ENCODE data around the gene GALNT2. TPM values are rescaled to one million over a fixed set of nuclear protein-coding genes. Genes with fewer than 3 reads are reported as not detected.

Gene GALNT2
- total and polyA plus RNA-seq, 2 experiments from 2014 or later, result 17.8 to 48.3 TPM

DNA sequence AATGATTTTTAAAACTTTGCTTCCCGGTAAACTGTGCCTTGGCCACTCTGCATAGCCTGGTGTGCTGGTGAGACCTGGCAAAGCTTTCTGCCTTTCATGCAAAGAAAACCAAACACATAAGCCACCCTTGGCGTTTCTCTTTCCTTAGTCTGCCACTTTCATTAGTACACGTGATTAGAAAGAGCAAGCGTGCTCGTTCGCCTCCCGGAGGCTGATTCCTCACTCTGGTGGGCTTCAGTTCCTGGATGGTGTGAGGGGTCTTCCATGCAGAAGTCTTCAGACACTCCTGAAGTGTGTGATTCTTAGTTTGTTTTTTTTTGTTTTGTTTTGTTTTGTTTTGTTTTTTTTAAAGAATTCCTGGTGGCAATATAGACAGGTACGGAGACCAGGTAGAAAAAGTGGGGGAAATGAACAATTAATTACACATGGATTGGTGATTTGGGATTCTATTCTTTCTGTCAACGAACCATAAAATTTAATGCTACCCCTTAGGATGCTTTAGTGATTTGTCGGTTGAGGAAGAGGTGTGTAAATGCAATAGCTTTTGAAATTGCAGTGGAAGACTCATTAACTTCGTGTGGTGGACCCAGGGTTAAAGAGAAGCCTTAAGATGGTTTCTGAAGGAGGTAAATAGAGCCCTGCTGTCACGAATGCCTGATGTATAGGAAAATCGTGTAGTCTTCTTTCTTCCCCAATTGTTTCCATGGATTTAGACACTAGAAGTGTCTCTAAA is 2.1 kb downstream of the GALNT2 start:
- peaks cover 21% of the 10 kb centered on the region for H4K20me1 ChIP-seq (replicated peaks; ENCODE audit: insufficient read depth)
- no peaks in the 10 kb centered on the region for H3K9me2 ChIP-seq (ENCODE audit: insufficient read depth)
- H3K79me2 ChIP-seq (replicated peaks; ENCODE audit: insufficient read depth), result peaks cover 61% of the 10 kb centered on the region
- peak overlapping the region; percentile 97 for H3K4me3 ChIP-seq
- H3K27me3 ChIP-seq (ENCODE audit: insufficient read depth), result peaks cover 18% of the 10 kb centered on the region
- peak overlapping the region; percentile 87 for H3K4me3 Mint-ChIP-seq
- H3K27ac ChIP-seq (ENCODE audit: low read depth), result no peak overlapping the region
- peaks cover 53% of the 10 kb centered on the region for H3K4me1 Mint-ChIP-seq
- TF ChIP-seq, protein P1, sequence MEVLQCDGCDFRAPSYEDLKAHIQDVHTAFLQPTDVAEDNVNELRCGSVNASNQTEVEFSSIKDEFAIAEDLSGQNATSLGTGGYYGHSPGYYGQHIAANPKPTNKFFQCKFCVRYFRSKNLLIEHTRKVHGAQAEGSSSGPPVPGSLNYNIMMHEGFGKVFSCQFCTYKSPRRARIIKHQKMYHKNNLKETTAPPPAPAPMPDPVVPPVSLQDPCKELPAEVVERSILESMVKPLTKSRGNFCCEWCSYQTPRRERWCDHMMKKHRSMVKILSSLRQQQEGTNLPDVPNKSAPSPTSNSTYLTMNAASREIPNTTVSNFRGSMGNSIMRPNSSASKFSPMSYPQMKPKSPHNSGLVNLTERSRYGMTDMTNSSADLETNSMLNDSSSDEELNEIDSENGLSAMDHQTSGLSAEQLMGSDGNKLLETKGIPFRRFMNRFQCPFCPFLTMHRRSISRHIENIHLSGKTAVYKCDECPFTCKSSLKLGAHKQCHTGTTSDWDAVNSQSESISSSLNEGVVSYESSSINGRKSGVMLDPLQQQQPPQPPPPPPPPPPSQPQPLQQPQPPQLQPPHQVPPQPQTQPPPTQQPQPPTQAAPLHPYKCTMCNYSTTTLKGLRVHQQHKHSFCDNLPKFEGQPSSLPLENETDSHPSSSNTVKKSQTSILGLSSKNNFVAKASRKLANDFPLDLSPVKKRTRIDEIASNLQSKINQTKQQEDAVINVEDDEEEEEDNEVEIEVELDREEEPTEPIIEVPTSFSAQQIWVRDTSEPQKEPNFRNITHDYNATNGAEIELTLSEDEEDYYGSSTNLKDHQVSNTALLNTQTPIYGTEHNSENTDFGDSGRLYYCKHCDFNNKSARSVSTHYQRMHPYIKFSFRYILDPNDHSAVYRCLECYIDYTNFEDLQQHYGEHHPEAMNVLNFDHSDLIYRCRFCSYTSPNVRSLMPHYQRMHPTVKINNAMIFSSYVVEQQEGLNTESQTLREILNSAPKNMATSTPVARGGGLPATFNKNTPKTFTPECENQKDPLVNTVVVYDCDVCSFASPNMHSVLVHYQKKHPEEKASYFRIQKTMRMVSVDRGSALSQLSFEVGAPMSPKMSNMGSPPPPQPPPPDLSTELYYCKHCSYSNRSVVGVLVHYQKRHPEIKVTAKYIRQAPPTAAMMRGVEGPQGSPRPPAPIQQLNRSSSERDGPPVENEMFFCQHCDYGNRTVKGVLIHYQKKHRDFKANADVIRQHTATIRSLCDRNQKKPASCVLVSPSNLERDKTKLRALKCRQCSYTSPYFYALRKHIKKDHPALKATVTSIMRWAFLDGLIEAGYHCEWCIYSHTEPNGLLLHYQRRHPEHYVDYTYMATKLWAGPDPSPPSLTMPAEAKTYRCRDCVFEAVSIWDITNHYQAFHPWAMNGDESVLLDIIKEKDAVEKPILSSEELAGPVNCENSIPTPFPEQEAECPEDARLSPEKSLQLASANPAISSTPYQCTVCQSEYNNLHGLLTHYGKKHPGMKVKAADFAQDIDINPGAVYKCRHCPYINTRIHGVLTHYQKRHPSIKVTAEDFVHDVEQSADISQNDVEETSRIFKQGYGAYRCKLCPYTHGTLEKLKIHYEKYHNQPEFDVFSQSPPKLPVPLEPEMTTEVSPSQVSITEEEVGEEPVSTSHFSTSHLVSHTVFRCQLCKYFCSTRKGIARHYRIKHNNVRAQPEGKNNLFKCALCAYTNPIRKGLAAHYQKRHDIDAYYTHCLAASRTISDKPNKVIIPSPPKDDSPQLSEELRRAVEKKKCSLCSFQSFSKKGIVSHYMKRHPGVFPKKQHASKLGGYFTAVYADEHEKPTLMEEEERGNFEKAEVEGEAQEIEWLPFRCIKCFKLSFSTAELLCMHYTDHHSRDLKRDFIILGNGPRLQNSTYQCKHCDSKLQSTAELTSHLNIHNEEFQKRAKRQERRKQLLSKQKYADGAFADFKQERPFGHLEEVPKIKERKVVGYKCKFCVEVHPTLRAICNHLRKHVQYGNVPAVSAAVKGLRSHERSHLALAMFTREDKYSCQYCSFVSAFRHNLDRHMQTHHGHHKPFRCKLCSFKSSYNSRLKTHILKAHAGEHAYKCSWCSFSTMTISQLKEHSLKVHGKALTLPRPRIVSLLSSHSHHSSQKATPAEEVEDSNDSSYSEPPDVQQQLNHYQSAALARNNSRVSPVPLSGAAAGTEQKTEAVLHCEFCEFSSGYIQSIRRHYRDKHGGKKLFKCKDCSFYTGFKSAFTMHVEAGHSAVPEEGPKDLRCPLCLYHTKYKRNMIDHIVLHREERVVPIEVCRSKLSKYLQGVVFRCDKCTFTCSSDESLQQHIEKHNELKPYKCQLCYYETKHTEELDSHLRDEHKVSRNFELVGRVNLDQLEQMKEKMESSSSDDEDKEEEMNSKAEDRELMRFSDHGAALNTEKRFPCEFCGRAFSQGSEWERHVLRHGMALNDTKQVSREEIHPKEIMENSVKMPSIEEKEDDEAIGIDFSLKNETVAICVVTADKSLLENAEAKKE (CRISPR knock-in tag; IDR thresholded peaks at IDR 0.05), result no peak
- TF ChIP-seq EZH2phosphoT487 (IDR thresholded peaks at IDR 0.05; ENCODE audit: unreplicated experiment) (no peak), STAT1 (IDR thresholded peaks at IDR 0.05; ENCODE audit: unreplicated experiment) (no peak), CREB1 (CRISPR knock-in tag; IDR thresholded peaks at IDR 0.05; ENCODE audit: low read depth) (no peak)
- peaks cover 22% of the 10 kb centered on the region for H3K4me1 ChIP-seq (ENCODE audit: insufficient read depth)
- peaks cover 13% of the 10 kb centered on the region for H3K27me3 Mint-ChIP-seq (ENCODE audit: insufficient read depth, low read depth, poor library complexity)
- H2AFZ ChIP-seq, result no peak overlapping the region
- H3F3A ChIP-seq (replicated peaks; ENCODE audit: low read depth), result no peaks in the 10 kb centered on the region
- H3K36me3 Mint-ChIP-seq (ENCODE audit: low read depth), result no peaks in the 10 kb centered on the region; the same call in 2 of the 3 replicates
- no peaks in the 10 kb centered on the region for H3K36me3 ChIP-seq (ENCODE audit: insufficient read depth)
- H3K9me3 Mint-ChIP-seq, result no peaks in the 10 kb centered on the region; the same call in 2 of the 3 replicates
- DNase-seq (ENCODE audit: low spot score) (no peak), ATAC-seq (no peak)
- H3K27ac Mint-ChIP-seq, result no peak overlapping the region
- H3K4me2 ChIP-seq, result peak overlapping the region; percentile 98

- Histone ChIP-seq H3K79me2 (replicated peaks; ENCODE audit: insufficient read depth) (peaks cover 68% of the 10 kb centered on the region), H3K27ac (ENCODE audit: low read depth) (no peak overlapping the region), H4K20me1 (replicated peaks; ENCODE audit: insufficient read depth) (peaks cover 21% of the 10 kb centered on the region), H3K4me2 (no peak overlapping the region; the same call in 1 of the 2 replicates), H3K9me2 (ENCODE audit: insufficient read depth) (no peaks in the 10 kb centered on the region), H3K4me3 (no peak overlapping the region), H3K4me1 (ENCODE audit: insufficient read depth) (peaks cover 22% of the 10 kb centered on the region), H3K27me3 (ENCODE audit: insufficient read depth) (peaks cover 18% of the 10 kb centered on the region), H3K36me3 (ENCODE audit: insufficient read depth) (no peaks in the 10 kb centered on the region), H3F3A (replicated peaks; ENCODE audit: low read depth) (no peaks in the 10 kb centered on the region), H2AFZ (no peak overlapping the region)
- DNase-seq (ENCODE audit: low spot score), result no peak
- Mint-ChIP-seq H3K4me3 (no peak overlapping the region), H3K36me3 (ENCODE audit: low read depth) (no peaks in the 10 kb centered on the region; the same call in 2 of the 3 replicates), H3K9me3 (no peaks in the 10 kb centered on the region; the same call in 2 of the 3 replicates), H3K27ac (no peak overlapping the region), H3K27me3 (ENCODE audit: insufficient read depth, low read depth, poor library complexity) (peaks cover 13% of the 10 kb centered on the region), H3K4me1 (peaks cover 53% of the 10 kb centered on the region)
- TF ChIP-seq STAT1 (IDR thresholded peaks at IDR 0.05; ENCODE audit: unreplicated experiment) (no peak), CREB1 (CRISPR knock-in tag; IDR thresholded peaks at IDR 0.05; ENCODE audit: low read depth) (no peak)
- no peak for ATAC-seq
These were observed 2.8 kb downstream of the GALNT2 start for GRCh38 chr1:230069796-230070195.

All from GM23338 (cell line).